HEK293T (cell line): ENCODE measurements around the gene LRRC73.
A peak's percentile ranks its signal among the peaks of the same experiment; 100 is the strongest.

Source experiments
- CTCF ChIA-PET: fragments of 350-600 bp; formaldehyde crosslinking; extraction: SDS; loops from one replicate; lab custom pipeline; 2021; ENCODE audit warnings: antibody characterized with exemption, inconsistent platforms; lab: Yijun Ruan, JAX
- POLR2A ChIA-PET: fragments of 350-600 bp; formaldehyde crosslinking; extraction: SDS; loops from one replicate; lab custom pipeline; 2020; ENCODE audit warnings: antibody characterized with exemption, inconsistent platforms; lab: Yijun Ruan, JAX
- DNase-seq: peaks from one replicate; pipeline ENCODE4 v3.0.0; 2012; ENCODE audit warnings: mixed read lengths; ENCODE audit errors: extremely low spot score
- ARNT ChIP-seq: fragments of 450-650 bp; IDR thresholded peaks from 2 replicates; pipeline ENCODE4 v1.6.1; 2017; ENCODE audit warnings: mild to moderate bottlenecking
- BHLHE40 ChIP-seq: fragments of 450-650 bp; IDR thresholded peaks from 2 replicates; pipeline ENCODE4 v1.6.1; 2016; ENCODE audit warnings: mild to moderate bottlenecking, moderate library complexity, borderline replicate concordance
- CTBP1 ChIP-seq: fragments of 450-650 bp; IDR thresholded peaks from 2 replicates; pipeline ENCODE4 v1.6.1; 2016; ENCODE audit warnings: borderline replicate concordance
- ELF4 ChIP-seq: fragments of 450-650 bp; IDR thresholded peaks from 2 replicates; pipeline ENCODE4 v1.6.1; 2017; ENCODE audit warnings: antibody characterized with exemption
- FOXA1 ChIP-seq: fragments of 450-650 bp; IDR thresholded peaks from 2 replicates; pipeline ENCODE4 v1.6.1; 2016; ENCODE audit warnings: mild to moderate bottlenecking
- FOXK2 ChIP-seq: fragments of 450-650 bp; IDR thresholded peaks from 2 replicates; pipeline ENCODE4 v1.6.1; 2016; ENCODE audit warnings: mild to moderate bottlenecking
- FOXM1 ChIP-seq: fragments of 450-650 bp; IDR thresholded peaks from 2 replicates; pipeline ENCODE4 v1.6.1; 2017; ENCODE audit warnings: mild to moderate bottlenecking, borderline replicate concordance
- HDGF ChIP-seq: fragments of 450-650 bp; IDR thresholded peaks from 2 replicates; pipeline ENCODE4 v1.6.1; 2017; ENCODE audit warnings: antibody characterized with exemption, borderline replicate concordance
- L3MBTL2 ChIP-seq: fragments of 450-650 bp; conservative IDR thresholded peaks from 2 replicates; pipeline ENCODE4 v1.6.1; 2016; ENCODE audit warnings: mild to moderate bottlenecking
- LEF1 ChIP-seq: fragments of 450-650 bp; IDR thresholded peaks from 2 replicates; pipeline ENCODE4 v1.6.1; 2017; ENCODE audit warnings: mild to moderate bottlenecking, borderline replicate concordance
- NFRKB ChIP-seq: fragments of 450-650 bp; IDR thresholded peaks from 2 replicates; pipeline ENCODE4 v1.6.1; 2016; ENCODE audit warnings: mild to moderate bottlenecking, moderate library complexity
- PKNOX1 ChIP-seq: fragments of 450-650 bp; IDR thresholded peaks from 2 replicates; pipeline ENCODE4 v1.6.1; 2016
- SP1 ChIP-seq: fragments of 450-650 bp; IDR thresholded peaks from 2 replicates; pipeline ENCODE4 v1.6.1; 2017
- SUZ12 ChIP-seq: fragments of 450-650 bp; IDR thresholded peaks from 2 replicates; pipeline ENCODE4 v1.6.1; 2016; ENCODE audit warnings: mild to moderate bottlenecking
- TARDBP ChIP-seq: fragments of 450-650 bp; IDR thresholded peaks from 2 replicates; pipeline ENCODE4 v1.6.1; 2016
- ZNF384 ChIP-seq: fragments of 450-650 bp; IDR thresholded peaks from 2 replicates; pipeline ENCODE4 v1.6.1; 2016

Gene LRRC73

DNA sequence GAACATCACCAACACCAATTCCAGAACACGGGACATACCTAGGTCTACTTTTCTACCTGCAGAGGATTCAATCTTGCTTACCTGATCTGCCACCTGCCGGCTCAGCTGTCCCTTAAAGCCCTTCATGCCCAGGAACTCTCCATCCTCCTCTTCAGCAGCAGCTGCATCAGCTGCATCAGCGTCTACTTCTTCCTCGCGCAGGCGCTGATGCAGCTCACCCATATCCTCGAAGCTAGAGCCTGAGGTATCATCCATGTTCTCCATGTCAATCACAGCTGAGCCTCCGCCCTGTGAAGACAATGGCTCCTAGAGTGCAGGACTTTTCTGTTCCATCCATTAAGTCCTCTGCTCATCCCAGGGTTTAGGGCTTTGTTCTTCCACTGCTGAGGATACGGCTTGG lies 5.7 kb upstream of the LRRC73 start:
- ChIA-PET POLR2A (interaction anchor here (0.9 to 2.3 kb wide), 3 partner anchors 10 to 38 kb away, joined by 3 to 13 read pairs (median 5); partner anchors contain the start of gene TJAP1), CTCF (interaction anchor here (1.2 to 1.3 kb wide), 2 partner anchors 8 to 10 kb away, joined by 3 read pairs; no protein-coding TSS in a partner anchor)
- TF ChIP-seq LEF1, result no peak
- no peak for TF ChIP-seq L3MBTL2
- TF ChIP-seq PKNOX1, result peak; percentile 56
- no peak for TF ChIP-seq ELF4
- TF ChIP-seq SP1, result no peak
- TF ChIP-seq NFRKB, result no peak
- TF ChIP-seq HDGF, result no peak
- no peak for DNase-seq

GRCh38 chr6:43511824-43512415 lies 1.8 kb upstream of the LRRC73 start:
- DNase-seq, result no peak
- TF ChIP-seq CTBP1 (no peak), PKNOX1 (no peak), ARNT (no peak), ELF4 (no peak), FOXM1 (no peak), BHLHE40 (no peak), LEF1 (no peak), TARDBP (no peak), HDGF (no peak), SP1 (no peak), ZNF384 (no peak), FOXA1 (no peak)
- POLR2A ChIA-PET, result interaction anchor here (0.9 to 1.1 kb wide), 2 partner anchors 10 to 248 kb away, joined by 3 read pairs; no protein-coding TSS in a partner anchor
- CTCF ChIA-PET, result no interaction called here

GRCh38 chr6:43510827-43511163 lies 649 bp upstream of the LRRC73 start:
- TF ChIP-seq FOXA1 (no peak), TARDBP (no peak), NFRKB (no peak), ZNF384 (no peak), ARNT (no peak), SUZ12 (no peak), SP1 (no peak), PKNOX1 (no peak), FOXK2 (no peak), LEF1 (no peak), ELF4 (no peak), HDGF (no peak), BHLHE40 (no peak), CTBP1 (no peak), FOXM1 (no peak), L3MBTL2 (no peak)
- DNase-seq, result no peak
- ChIA-PET POLR2A (interaction anchor here (1.8 kb wide), 1 partner anchor 33 kb away, joined by 7 read pairs; the partner anchor contains the start of gene TJAP1), CTCF (no interaction called here)

DNA sequence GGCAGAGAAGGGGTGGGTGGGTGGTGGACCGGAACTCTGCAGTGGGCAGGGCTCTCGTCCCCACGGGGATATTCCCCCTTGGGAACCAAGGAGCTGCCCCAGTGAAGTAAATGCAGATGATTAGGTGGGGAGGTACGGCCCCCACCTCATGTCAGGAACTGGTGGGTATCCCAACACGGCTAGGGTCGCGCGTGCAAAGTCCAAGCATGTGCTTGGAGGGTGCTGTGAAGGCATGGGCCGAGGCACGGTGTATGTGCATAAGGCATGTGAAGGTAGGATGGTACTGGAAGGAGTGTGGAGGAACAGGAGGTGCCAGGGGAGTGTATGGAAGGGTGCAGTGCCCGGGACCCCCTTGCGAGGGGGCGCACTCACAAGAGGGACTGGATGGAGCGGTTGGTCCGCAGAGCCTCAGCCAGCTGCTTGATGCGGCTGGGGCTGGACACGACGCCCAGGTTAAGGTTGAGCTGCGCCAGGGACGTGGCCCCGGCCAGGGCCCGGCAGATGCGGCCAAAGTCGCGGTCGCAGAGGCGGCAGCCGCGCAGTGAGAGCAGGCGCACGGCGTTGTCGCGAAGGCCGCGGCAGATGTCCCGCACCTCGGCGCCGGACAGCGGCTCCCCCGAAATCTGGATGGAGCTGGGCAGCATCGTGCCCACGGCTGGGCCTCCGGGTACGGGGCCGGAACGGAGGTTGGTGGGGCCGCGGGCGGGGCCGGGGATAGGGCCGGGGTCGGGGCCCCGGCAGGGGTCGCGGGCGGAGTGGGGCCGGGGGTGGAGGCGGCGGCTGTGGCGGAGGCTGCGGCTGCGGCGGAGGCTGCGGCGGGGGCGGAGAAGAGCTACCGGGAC lies 783 bp downstream of the LRRC73 start:
- DNase-seq, result no peak
- TF ChIP-seq BHLHE40 (no peak), HDGF (no peak), FOXM1 (no peak), LEF1 (no peak), ARNT (no peak)
- ChIA-PET CTCF (interaction anchor here (0.9 kb wide), 1 partner anchor 119 kb away, joined by 3 read pairs; no protein-coding TSS in a partner anchor), POLR2A (interaction anchor here (0.9 to 1.8 kb wide), 5 partner anchors 7 to 263 kb away, joined by 3 to 7 read pairs (median 4); partner anchors contain the start of genes POLR1C, TJAP1, YIPF3 and ZNF318)

DNA sequence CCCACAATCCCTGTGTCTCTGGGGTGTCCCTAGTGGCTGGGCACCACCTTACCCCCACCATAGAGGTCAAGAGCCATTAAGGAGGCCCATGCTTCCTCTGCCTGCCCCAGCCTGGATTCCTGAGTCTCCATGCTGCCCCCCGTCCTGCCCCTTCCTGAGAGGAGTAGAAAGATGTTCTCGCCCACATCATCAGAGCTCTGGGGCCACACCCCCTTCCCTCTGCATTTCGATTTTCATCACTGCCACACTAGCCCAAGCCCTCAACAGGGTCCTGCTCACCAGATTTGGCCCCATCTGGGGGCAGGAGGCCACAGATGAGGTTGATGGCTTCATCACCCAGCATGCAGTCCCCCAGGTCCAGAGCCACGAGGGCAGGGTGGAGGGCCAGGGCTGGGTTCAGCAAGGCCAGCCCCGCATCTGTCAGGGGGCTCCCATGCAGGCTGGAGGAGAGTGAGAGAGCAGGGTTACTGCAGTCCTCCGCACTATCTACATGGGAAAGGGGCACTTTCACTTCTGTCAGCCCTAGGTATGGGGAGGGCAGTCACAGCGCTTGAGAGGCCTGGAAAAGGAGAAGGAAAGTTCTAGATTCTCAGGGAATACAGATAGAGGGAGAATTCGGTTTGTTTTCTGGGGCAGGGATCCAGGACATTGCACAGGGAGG lies 1.5 kb downstream of the LRRC73 start:
- POLR2A ChIA-PET, result interaction anchor here (0.9 to 1.9 kb wide), 7 partner anchors 8 to 327 kb away, joined by 3 to 7 read pairs (median 3); partner anchors contain the start of genes CUL9, POLR1C, YIPF3 and ZNF318
- CTCF ChIA-PET, result interaction anchor here (0.8 to 1.7 kb wide), 2 partner anchors 67 to 271 kb away, joined by 4 to 5 read pairs; partner anchors contain the start of genes POLH and XPO5
- DNase-seq, result no peak
- no peak for TF ChIP-seq ZNF384
- no peak for TF ChIP-seq SP1
- TF ChIP-seq L3MBTL2, result no peak
- no peak for TF ChIP-seq FOXM1
- TF ChIP-seq SUZ12, result no peak
- no peak for TF ChIP-seq ARNT
- no peak for TF ChIP-seq FOXK2
- no peak for TF ChIP-seq FOXA1
- no peak for TF ChIP-seq LEF1
- no peak for TF ChIP-seq BHLHE40
- no peak for TF ChIP-seq NFRKB
- TF ChIP-seq ELF4, result no peak
- no peak for TF ChIP-seq TARDBP
- no peak for TF ChIP-seq CTBP1
